ENCODE data around the gene CNTNAP2.
"Not testable (repeated sequence)": the region's sequence is repeated elsewhere in the genome, so short reads cannot be mapped to it uniquely, and the experiment has no call there.

DNA sequence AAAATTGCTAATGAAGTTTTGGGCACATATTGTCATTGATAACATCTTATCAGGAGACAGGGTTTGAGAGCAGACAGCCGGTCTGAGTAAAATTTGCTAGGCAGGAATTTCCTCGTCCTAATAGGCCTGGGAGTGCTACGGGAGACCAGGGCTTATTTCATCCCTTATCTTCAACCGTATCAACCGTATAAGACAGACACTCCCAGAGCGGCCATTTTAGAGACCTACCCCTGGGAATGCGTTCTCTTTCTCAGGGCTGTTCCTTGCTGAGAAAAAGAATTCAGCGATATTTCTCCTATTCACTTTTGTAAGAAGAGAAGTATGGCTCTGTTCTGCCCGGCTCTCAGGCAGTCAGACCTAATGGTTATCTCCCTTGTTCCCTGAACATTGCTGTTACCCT is 74.8 kb downstream of the CNTNAP2 start:
- TF ChIP-seq ZNF761 (CRISPR knock-in tag; conservative IDR thresholded peaks at IDR 0.05); ZNF331 (CRISPR knock-in tag; IDR thresholded peaks at IDR 0.05); ZNF639 (CRISPR knock-in tag; conservative IDR thresholded peaks at IDR 0.05); STAG1 (CRISPR knock-in tag; IDR thresholded peaks at IDR 0.05); ZNF232 (CRISPR knock-in tag; IDR thresholded peaks at IDR 0.05; ENCODE audit: borderline replicate concordance); CTCF (CRISPR knock-in tag; IDR thresholded peaks at IDR 0.05); ZNF484 (CRISPR knock-in tag; IDR thresholded peaks at IDR 0.05; ENCODE audit: borderline replicate concordance, low read depth); ELF1 (CRISPR knock-in tag; IDR thresholded peaks at IDR 0.05); SRF (IDR thresholded peaks at IDR 0.05; ENCODE audit: low read depth, low read length); POLR2A (IDR thresholded peaks at IDR 0.05; ENCODE audit: insufficient read depth in 1 of 2, low read depth in 2 of 2, low read length in 2 of 2); ZMYM3 (CRISPR knock-in tag; IDR thresholded peaks at IDR 0.05); BRF2 (CRISPR knock-in tag; IDR thresholded peaks at IDR 0.05): not testable (repeated sequence)
- TF ChIP-seq, protein P1, sequence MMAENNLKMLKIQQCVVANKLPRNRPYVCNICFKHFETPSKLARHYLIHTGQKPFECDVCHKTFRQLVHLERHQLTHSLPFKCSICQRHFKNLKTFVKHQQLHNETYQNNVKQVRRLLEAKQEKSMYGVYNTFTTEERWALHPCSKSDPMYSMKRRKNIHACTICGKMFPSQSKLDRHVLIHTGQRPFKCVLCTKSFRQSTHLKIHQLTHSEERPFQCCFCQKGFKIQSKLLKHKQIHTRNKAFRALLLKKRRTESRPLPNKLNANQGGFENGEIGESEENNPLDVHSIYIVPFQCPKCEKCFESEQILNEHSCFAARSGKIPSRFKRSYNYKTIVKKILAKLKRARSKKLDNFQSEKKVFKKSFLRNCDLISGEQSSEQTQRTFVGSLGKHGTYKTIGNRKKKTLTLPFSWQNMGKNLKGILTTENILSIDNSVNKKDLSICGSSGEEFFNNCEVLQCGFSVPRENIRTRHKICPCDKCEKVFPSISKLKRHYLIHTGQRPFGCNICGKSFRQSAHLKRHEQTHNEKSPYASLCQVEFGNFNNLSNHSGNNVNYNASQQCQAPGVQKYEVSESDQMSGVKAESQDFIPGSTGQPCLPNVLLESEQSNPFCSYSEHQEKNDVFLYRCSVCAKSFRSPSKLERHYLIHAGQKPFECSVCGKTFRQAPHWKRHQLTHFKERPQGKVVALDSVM (CRISPR knock-in tag; IDR thresholded peaks at IDR 0.05), result not testable (repeated sequence)
- TF ChIP-seq, protein P2, sequence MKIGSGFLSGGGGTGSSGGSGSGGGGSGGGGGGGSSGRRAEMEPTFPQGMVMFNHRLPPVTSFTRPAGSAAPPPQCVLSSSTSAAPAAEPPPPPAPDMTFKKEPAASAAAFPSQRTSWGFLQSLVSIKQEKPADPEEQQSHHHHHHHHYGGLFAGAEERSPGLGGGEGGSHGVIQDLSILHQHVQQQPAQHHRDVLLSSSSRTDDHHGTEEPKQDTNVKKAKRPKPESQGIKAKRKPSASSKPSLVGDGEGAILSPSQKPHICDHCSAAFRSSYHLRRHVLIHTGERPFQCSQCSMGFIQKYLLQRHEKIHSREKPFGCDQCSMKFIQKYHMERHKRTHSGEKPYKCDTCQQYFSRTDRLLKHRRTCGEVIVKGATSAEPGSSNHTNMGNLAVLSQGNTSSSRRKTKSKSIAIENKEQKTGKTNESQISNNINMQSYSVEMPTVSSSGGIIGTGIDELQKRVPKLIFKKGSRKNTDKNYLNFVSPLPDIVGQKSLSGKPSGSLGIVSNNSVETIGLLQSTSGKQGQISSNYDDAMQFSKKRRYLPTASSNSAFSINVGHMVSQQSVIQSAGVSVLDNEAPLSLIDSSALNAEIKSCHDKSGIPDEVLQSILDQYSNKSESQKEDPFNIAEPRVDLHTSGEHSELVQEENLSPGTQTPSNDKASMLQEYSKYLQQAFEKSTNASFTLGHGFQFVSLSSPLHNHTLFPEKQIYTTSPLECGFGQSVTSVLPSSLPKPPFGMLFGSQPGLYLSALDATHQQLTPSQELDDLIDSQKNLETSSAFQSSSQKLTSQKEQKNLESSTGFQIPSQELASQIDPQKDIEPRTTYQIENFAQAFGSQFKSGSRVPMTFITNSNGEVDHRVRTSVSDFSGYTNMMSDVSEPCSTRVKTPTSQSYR (CRISPR knock-in tag; IDR thresholded peaks at IDR 0.05; ENCODE audit: borderline replicate concordance), result not testable (repeated sequence)
